Amygdala (tissue), 56 donors: Measurements from ENCODE around the gene CEL.
"Not testable (repeated sequence)": the region's sequence is repeated elsewhere in the genome, so short reads cannot be mapped to it uniquely, and the experiment has no call there.

ENCODE experiments used
- DNase-seq, 56 donors: peaks; one replicate each; lab custom pipeline; 2025; lab: John Stamatoyannopoulos, UW

Gene CEL

DNA sequence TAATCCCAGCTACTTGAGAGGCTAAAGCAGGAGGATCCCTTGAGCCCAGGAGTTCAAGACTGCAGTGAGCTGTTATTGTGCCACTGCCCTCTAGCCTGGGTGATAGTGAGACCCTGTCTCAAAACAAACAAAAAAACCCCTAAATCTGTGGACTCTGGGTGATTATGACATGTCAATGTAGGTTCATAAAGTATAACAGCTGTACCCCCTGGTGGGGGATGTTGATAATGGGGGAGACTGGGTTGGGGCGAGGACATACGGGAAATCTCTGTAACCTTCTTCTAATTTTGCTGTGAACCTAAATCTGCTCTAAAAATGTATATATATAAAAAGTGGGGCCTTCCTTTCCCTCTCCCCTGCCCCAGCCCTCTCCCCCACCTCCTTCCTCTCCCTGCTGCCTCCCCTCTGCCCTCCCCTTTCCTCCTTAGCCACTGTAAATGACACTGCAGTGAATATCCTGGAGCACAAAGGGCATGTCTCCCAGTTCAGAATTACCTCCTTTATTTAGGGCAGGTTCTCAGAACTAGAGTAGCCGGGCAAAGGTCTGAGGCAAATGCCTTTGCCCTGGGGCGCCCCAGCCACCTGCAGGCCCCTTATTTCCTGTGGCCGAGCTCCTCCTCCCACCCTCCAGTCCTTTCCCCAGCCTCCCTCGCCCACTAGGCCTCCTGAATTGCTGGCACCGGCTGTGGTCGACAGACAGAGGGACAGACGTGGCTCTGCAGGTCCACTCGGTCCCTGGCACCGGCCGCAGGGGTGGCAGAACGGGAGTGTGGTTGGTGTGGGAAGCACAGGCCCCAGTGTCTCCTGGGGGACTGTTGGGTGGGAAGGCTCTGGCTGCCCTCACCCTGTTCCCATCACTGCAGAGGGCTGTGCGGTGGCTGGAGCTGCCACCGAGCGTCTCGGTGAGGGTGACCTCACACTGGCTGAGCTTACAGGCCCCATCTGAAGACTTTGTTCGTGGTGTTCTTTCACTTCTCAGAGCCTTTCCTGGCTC, 19.3 kb downstream of the CEL start:
- DNase-seq = not testable (repeated sequence)

DNA sequence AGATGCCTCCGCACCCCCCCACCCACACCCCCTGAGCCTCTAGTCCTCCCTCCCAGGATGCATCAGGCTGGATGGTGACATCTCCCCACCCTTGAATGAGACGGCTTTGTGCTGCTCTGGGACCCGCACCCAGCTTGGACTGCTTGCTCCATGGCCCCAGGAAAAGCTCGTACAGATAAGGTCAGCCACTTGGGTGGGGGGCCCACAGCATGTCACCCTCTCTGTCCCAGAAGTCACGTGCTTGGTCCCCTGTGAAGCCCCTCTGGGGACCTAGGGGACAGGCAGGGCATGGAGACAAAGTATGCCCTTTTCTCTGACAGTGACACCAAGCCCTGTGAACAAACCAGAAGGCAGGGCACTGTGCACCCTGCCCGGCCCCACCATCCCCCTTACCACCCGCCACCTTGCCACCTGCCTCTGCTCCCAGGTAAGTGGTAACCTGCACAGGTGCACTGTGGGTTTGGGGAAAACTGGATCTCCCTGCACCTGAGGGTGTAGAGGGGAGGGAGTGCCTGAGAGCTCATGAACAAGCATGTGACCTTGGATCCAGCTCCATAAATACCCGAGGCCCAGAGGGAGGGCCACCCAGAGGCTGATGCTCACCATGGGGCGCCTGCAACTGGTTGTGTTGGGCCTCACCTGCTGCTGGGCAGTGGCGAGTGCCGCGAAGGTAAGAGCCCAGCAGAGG, 20.3 kb downstream of the CEL start:
- not testable (repeated sequence) for DNase-seq

DNA sequence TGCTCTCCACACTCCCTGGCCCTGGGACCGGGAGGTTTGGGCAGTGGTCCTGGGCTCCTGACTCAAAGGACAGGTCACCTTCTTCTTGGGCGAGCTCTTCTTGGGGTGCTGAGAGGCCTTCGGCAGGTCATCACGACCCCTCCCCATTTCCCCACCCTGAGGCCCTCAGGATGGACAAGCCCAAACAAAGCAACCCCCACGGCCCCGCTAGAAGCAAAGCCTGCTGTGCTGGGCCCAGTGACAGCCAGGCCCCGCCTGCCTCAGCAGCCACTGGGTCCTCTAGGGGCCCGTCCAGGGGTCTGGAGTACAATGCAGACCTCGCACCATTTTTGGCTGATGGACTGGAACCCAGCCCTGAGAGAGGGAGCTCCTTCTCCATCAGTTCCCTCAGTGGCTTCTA, 21.9 kb downstream of the CEL start:
- DNase-seq = not testable (repeated sequence)

DNA sequence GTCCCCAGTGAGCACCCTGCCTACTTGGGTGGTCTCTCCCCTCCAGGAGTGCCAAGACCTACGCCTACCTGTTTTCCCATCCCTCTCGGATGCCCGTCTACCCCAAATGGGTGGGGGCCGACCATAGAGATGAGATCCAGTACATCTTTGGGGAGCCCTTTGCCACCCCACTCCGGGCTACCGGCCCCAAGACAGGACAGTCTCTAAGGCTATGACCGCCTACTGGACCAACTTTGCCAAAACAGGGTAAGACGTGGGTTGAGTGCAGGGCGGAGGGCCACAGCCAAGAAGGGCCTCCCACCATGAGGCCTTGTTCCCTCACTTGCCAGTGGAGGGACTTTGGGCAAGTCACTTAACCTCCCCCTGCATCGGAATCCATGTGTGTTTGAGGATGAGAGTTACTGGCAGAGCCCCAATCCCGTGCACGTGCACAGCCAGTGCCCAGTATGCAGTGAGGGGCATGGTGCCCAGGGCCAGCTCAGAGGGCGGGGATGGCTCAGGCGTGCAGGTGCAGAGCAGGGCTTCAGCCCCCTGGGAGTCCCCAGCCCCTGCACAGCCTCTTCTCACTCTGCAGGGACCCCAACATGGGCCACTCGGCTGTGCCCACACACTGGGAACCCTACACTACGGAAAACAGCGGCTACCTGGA, 24.6 kb downstream of the CEL start:
- not testable (repeated sequence) for DNase-seq

DNA sequence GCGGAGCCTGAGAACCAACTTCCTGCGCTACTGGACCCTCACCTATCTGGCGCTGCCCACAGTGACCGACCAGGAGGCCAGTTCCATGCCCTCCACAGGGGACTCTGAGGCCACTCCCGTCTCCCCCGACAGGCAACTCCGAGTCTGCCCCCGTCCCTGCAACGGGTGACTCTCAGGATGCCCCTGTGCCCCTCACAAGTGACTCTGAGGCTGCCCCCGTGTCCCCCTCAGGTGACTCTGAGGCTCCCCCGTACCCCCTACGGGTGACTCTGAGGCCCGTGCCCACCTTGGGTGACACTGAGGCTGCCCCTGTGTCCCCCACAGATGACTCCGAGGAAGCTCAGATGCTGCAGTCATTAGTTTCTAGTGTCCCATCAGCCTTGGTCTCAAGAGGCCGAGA, 25.1 kb downstream of the CEL start:
- no peak for DNase-seq

DNA sequence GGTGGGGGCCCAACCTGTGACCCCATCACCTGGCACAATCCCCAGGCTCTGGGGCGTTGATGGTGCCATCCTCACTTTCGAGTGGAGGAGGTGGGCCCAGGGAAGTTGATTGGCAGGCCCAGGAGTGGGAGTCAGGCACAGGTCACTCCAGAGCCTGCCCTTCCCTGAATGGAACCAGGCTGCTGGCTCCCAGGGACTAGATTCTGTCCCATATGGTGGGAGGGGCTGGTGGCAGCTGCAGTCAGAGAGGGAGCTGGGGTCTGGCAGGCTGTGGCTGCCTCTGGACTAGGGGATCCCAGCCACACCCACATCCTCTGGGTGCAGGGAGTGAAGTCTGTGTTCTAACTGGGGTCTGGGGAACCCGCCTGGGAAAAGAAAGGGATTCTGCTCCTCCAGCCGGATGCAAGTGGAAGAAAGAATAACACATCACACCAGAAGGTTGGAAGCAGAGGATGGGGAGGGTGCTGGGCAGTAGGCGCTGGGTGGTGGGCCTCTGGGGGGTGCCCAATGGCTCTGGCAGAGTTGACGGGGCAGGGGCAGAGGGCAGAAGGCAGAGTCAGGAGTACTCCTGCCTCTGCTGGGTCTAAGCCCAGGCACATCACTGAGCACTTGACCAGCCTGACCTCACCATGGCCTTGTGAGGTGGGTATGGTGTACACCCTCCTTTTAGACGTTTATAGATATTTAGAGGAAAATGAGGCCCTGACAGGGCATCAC, 25.8 kb downstream of the CEL start:
- no peak for DNase-seq

DNA sequence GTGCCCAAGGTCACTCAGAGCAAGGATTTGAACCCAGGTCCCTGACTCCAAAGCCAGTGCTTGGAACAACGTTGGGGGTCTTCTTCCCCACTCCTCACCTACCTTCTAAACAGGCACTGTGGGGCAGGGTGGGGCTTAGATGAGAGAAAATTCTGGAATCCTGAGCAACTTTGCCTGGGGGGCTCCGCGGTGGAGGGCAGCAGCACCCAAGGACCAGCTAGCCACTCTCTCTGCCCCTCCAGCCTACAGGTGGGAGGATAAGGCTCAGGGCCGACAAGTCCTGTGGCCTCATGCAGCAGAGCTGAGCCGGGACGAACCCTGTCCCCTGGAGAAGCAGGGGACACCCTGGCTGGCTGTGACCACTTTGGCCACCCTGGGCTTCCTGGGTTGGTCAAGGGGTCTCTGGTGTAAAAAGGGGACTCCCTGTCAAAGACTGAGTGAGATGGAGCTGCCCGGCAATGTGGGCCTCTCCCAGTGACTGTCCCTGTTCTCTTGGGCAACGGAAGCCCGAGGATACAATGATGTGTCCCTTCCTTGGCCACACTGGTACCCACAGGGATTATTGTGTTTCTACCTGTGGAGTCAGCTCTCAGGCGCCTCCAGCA, 26.5 kb downstream of the CEL start:
- DNase-seq = no peak

DNA sequence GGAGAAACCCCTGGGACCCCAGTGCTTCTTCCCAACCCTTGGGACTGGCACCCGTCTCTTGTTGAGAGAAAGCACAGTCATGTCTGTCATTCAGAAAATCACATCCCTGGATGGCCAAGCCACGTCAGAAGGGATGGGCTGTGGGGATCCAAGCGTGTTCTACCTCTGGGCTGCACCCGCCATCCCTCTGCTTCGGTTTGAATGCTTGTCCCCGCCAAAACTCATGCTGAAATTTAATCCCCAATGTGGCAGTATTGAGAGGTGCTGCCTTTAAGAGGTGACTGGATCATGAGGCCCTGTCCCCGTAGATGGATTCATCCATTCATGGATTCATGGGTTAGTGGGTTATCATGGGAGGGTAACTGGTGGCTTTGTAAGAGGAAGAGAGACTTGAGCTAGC, 27.0 kb downstream of the CEL start:
- DNase-seq = no peak

DNA sequence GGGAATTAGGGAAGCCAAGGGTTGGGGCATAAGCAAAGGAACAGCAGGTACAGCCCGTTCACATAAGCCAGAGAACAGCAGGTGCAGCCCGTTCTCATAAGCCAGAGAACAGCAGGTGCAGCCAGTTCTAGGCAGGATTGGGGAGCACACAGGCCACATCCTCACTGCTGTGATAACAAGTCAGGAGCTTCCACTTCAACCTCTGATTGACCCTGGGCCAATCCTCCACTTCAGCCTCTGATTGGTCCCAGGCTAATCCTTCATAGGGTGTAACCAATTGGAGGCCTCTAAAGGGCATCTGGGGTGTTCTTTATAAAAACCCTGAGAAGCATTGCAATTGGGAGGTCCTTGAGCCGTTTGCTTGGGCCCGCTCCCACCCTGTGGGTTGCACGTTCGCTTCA, 27.5 kb downstream of the CEL start:
- DNase-seq = no peak

DNA sequence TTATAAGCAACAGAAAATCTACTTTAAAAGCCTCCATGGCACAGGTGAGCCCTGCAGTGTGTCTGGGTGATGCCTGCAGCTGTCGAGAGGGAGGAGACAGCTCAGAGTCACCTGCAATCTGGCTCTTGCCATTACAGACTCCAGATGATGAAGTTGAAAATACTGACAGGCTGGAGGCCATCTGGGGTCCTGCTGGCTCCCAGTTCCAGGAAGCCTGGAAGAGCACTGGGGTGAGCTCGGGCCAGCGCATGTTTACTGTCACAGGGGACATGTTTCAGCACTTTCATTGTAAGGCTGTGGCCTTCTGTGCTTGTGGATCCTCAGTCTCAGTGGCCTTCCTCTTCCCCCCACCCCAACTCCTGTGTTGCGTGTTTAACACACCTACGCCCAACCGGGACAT, 28.4 kb downstream of the CEL start:
- no peak for DNase-seq

DNA sequence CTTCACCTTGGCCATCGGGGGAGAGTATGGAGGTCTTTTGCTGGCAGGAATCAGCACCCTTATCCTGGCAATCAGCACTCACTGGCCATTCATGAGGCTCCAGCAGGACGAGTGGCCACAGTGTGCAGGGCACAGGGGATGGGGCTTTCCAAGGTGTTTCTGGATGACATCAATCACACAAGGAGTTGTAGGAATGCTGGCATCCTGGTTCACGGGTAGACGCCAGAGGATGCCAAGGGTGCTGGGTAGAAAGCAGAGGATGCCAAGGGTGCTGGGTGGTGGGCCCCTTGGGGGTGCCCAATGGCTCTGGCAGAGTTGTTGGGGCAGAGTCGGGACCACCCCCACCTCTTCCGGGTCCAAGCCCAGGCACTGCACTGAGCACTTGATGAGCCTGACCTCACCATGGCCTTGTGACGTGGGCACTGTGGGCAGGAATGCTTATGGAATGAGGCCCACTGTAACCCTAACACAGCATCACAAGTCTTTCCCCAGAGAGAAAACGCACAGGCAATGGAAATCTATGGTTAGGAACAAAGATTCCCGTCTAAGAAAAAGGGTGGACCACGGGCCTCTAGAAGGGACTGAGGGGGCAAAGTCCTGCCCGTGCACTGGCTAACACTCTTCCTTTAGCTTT, 29.1 kb downstream of the CEL start:
- DNase-seq = no peak

DNA sequence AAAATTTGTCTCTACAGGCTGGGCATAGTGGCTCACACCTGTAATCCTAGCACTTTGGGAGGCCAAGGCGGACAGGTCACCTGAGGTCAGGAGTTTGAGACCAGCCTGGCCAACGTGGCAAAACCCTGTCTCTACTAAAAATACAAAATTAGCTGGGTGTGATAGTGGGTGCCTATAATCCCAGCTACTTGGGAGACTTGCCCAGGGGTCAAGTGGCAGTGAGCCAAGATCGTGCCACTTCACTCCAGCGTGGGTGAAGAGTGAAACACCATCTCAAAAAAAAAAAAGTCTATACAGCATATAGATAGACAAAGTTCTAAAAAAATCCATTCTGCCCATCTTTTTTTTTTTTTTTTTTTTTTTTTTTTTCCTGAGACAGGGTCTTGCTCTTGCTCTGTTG, 32.6 kb downstream of the CEL start:
- not testable (repeated sequence) for DNase-seq

DNA sequence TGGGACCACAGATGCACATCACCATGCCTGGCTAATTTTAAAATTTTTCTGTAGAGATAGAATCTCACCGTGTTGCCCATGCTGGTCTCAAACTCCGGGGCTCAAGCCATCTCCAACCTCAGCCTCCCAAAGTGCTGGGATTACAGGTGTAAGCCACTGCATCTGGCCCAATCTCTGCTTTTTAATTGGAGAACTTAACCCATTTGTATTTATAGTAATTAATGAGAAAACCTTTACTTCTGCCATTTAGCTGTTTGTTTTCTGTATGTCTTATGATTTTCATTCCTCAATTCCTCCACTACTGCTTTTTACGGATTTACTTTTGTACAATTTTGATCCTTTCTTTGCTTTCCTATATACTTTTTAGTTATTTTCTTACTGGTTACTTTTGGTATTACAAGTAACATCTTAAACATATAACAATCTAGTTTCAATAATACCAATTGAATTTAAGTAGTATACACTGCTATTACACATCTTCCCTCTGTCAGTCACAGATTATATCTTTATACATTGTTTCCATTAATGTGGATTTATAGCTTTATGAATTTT, 33.1 kb downstream of the CEL start:
- DNase-seq = no peak

DNA sequence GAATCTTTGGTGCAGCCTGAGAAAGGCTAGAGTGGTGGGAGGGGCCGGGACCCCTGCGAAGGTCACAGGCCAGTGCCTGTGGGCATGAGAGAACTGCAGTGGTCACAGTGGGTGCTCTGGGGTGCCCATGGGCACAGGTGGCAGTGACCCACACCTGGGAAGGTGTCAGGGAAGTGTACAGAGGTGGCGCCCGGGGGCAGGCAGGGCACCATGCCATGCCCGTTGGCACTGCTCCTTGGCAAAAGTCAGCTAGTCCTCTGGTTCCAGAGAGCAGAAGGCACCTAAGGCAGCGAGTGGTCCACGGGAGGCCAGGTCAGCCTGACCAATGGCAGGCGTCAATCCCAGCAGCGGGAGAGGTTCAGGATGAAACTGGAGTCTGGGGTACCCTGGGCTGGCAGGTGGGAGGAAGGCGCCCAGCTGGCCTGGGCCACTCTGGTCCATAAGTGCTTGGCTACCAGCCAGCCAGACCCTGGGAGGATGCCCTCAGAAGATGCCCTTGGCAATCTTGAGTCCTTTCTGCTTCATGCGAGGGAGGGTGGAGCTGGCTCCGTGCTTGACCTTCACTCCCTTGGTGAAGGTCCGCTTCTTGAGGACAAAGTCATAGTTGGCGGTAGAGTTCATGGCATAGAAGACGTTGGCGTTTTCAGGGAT, 36.4 kb downstream of the CEL start:
- DNase-seq = no peak

DNA sequence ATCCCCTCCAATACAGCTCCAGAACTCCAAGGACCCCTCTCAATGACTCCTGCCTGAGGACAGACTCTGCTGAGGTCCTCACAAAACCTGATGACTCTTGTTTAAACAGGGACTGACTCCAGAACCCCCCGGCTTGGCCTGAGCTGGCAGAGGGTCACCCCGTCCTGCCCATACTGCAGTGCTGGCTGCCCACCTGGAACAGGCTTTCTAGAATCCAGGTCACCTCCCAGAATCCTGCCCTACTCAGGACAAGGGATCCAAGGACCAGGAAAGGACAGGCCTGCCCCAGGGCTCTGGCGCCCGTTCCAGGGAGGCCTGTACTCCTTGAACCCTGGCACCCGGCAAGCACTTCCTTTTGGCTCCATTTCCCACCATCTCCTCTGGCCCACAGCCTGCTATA, 37.1 kb downstream of the CEL start:
- no peak for DNase-seq

DNA sequence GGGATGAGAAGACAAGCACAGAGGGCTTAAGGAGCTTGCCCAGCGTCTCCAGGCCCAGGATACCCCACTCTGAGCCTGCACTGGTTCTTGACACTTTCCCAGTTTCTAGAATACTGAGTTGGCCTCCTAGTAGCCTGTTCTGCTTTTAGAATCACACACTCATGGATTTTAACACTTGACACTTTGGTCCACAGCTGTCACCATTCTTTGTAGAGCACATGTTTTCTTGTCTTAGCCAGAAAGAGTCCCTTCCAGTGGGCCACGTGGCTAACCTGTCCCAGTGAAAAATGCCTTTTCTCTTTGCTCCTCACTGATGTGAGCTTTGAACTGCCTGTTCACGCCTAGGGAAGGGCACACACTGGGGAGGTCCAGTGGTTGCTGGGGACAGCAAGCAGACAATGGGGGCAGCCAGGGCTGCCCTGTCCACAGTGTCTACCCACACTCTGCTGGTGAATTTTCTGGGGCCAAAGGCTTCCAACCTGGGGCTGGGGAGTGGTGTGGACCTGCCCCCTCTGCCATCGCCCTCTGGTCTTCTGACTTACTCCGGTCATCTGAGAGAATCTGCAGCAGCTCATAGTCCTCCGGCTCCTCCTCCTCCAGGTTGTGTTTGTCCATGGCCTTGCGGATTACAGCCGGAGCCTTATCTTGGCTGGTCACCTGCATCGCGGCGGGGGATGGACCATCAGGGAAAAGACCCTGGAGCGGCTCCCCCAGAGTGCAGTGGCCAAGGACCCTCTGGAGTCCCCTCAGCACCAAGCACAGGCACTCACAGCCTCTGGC, 38.1 kb downstream of the CEL start:
- no peak for DNase-seq

DNA sequence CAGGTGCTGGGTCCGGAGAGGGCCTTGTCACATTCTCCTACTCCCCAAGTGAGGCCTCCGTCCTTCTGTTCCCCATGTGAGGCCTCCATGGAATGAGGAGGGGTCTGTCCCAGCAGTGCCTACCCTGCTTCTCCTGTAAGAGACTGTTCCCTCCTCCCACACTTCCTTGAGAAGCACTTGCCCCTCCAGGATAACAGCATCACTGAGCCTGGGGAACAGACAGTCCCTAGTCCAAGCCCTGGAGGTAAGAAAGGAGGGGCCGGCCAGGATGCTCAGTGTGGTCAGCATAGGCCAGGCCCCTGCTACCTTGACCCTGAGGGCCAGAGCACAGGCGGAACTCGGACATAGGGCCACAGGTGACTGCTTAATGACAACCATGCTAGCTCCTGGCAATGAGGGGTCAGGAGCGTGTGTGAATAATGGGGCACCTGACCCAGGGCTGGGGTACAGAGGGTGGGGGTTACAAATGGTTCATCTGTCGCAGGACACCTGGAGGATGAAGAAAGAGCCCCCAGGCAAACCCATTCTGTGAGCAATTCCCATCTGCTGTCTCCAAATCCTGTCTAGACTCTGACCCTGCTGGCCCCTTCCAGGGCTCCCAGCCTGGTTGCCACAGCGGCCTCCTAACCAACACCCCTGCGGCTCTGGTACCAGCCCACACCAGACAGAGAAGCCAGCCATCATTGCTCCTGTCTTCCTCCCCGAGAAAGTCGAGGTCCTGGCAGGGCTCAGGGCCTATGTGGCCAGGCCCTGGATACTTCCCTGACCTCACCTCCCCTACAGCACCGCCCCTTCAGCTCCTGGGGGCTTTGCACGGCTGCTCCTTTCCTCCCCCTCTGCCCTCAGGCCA, 39.0 kb downstream of the CEL start:
- DNase-seq = no peak
